ENCODE data around the gene ATG7.
"Not testable (repeated sequence)": the region's sequence is repeated elsewhere in the genome, so short reads cannot be mapped to it uniquely, and the experiment has no call there.

ATG7 gene

DNA sequence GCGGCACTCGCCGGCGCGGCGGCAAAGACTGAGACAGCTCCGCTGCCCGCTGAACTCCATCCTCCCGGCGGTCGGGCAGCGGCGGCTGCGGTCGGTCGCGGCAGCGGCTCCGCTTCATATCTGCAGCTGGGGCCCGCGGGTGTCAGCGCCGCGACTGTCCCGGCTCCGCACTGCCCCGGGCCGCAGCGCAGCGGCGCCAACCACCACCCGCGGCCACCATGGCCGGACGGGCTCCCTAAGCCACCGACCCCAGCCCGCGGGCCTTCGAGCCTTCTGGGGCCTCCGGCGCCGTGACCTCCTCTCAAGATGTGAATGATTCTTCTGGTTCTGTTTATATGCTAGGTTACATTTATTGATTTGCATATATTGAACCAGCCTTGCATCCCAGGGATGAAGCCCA is 216.2 kb downstream of the ATG7 start:
- DNase-seq; H3K36me3 ChIP-seq (ENCODE audit: control insufficient read depth in 4 of 4, insufficient read depth in 4 of 4, low read length in 3 of 4); POLR2A ChIA-PET; CTCF ChIA-PET; H3K27ac ChIP-seq (ENCODE audit: insufficient read depth in 1 of 2, low read depth in 1 of 2, low read length in 2 of 2, poor library complexity in 1 of 2, severe bottlenecking in 2 of 2); H3K27me3 ChIP-seq (replicated peaks in 2 of 5; ENCODE audit: control insufficient read depth in 4 of 5, insufficient read depth in 5 of 5, low read length in 4 of 5); H3K4me1 ChIP-seq (ENCODE audit: control extremely low read depth in 1 of 4, control insufficient read depth in 4 of 4, insufficient read depth in 4 of 4, low read length in 3 of 4); H3K4me3 ChIP-seq (ENCODE audit: control insufficient read depth in 1 of 7, extremely low read depth in 1 of 7, insufficient read depth in 4 of 7, low read depth in 2 of 7, low read length in 6 of 7): not testable (repeated sequence)
- H3K9me3 ChIP-seq (ENCODE audit: control extremely low read depth in 1 of 5, control insufficient read depth in 4 of 5, insufficient read depth in 2 of 5, low read depth in 1 of 5, low read length in 4 of 5): peaks cover 0 to 12% (median 10%) of the 10 kb centered on the region in 5 experiments
- 94% methylated on average over 16 of the region's 42 CpGs for WGBS (ENCODE audit: insufficient coverage)

DNA sequence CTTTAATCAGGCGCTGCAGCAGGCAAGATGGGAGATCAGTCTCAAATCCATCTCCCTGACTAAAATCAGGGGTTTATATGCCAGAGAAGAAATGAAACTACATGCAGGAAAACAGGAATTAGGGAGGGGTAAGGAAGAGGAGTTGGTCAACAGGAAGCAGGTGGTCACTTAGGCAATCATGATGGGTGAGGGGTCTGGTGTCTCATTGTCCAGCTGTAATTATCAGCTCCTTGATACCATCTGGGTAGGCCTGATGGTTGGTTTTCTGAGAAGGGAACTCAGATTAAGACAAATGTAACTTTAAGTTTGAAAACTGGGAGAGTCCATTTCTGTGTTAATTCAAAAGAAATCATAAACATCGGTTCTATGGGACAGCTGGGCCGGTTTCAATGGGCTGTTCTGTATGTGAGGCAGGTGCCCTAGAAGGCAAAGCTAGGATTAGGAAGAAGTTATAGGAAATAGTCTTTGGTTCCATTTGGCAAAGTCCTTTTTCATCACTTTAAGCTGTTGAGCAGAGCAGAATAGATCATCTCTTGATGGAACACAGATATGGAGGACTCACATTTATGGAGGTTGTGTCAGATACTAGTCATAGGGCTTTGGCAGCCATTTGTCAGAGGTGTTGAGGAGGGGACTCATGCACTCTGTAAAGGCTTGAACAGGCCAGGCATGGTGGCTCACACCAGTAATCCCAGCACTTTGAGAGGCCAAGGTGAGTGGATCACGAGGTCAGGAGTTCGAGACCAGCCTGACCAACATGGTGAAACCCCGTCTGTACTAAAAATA is 222.1 kb downstream of the ATG7 start:
- no peak overlapping the region for H3K4me3 ChIP-seq (ENCODE audit: control insufficient read depth in 1 of 7, extremely low read depth in 1 of 7, insufficient read depth in 4 of 7, low read depth in 2 of 7, low read length in 6 of 7)
- no peak for DNase-seq
- WGBS (ENCODE audit: insufficient coverage): 100% methylated on average over 6 of the region's 6 CpGs
- H3K27me3 ChIP-seq (replicated peaks in 2 of 5; ENCODE audit: control insufficient read depth in 4 of 5, insufficient read depth in 5 of 5, low read length in 4 of 5): no peaks in the 10 kb centered on the region
- H3K4me1 ChIP-seq (ENCODE audit: control extremely low read depth in 1 of 4, control insufficient read depth in 4 of 4, insufficient read depth in 4 of 4, low read length in 3 of 4): peaks cover 0 to 2% (median 0%) of the 10 kb centered on the region in 4 experiments
- H3K27ac ChIP-seq (ENCODE audit: insufficient read depth in 1 of 2, low read depth in 1 of 2, low read length in 2 of 2, poor library complexity in 1 of 2, severe bottlenecking in 2 of 2): no peak overlapping the region
- CTCF ChIA-PET: no interaction called here
- H3K9me3 ChIP-seq (ENCODE audit: control extremely low read depth in 1 of 5, control insufficient read depth in 4 of 5, insufficient read depth in 2 of 5, low read depth in 1 of 5, low read length in 4 of 5): peaks cover 0 to 16% (median 14%) of the 10 kb centered on the region in 5 experiments
- POLR2A ChIA-PET: no interaction called here
- H3K36me3 ChIP-seq (ENCODE audit: control insufficient read depth in 4 of 4, insufficient read depth in 4 of 4, low read length in 3 of 4): no peaks in the 10 kb centered on the region

DNA sequence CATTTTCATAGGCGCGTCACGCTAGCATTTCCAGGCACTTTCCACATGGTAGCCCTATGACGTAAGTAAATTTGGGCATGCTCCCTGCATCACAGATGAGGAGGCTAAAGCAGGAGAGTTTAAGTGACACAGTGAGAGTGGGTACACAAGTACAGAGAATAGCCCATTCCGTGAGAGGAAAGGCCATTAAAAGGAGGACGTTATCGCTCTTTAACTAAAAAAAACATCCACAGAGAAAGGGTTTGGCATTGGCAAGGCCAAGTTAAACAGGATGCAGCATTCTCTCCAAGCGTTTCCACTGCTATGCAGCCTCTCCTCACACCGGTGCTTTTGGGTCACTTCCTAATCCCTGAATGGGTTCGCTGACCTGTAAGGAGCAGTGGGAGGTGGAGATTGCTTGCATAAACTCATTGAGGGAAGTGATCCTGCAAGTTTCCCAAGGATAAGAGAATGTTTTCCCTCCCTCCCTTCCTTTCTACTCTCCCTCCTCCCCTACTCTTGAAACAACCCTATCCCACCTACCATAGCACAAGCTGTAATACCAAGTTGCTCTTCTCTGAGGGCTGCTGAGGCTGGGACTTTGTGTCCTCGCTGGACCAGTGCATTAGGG is 223.9 kb downstream of the ATG7 start:
- H3K36me3 ChIP-seq (ENCODE audit: control insufficient read depth in 4 of 4, insufficient read depth in 4 of 4, low read length in 3 of 4): no peaks in the 10 kb centered on the region
- WGBS (ENCODE audit: insufficient coverage): 98% methylated on average over 10 of the region's 11 CpGs
- no peaks in the 10 kb centered on the region for H3K27me3 ChIP-seq (replicated peaks in 2 of 5; ENCODE audit: control insufficient read depth in 4 of 5, insufficient read depth in 5 of 5, low read length in 4 of 5)
- peaks cover 0 to 16% (median 14%) of the 10 kb centered on the region in 5 experiments for H3K9me3 ChIP-seq (ENCODE audit: control extremely low read depth in 1 of 5, control insufficient read depth in 4 of 5, insufficient read depth in 2 of 5, low read depth in 1 of 5, low read length in 4 of 5)
- DNase-seq: no peak
- POLR2A ChIA-PET: no interaction called here
- CTCF ChIA-PET: no interaction called here
- no peak overlapping the region for H3K27ac ChIP-seq (ENCODE audit: insufficient read depth in 1 of 2, low read depth in 1 of 2, low read length in 2 of 2, poor library complexity in 1 of 2, severe bottlenecking in 2 of 2)
- H3K4me1 ChIP-seq (ENCODE audit: control extremely low read depth in 1 of 4, control insufficient read depth in 4 of 4, insufficient read depth in 4 of 4, low read length in 3 of 4): peaks cover 0 to 2% (median 0%) of the 10 kb centered on the region in 4 experiments
- no peak overlapping the region for H3K4me3 ChIP-seq (ENCODE audit: control insufficient read depth in 1 of 7, extremely low read depth in 1 of 7, insufficient read depth in 4 of 7, low read depth in 2 of 7, low read length in 6 of 7)

DNA sequence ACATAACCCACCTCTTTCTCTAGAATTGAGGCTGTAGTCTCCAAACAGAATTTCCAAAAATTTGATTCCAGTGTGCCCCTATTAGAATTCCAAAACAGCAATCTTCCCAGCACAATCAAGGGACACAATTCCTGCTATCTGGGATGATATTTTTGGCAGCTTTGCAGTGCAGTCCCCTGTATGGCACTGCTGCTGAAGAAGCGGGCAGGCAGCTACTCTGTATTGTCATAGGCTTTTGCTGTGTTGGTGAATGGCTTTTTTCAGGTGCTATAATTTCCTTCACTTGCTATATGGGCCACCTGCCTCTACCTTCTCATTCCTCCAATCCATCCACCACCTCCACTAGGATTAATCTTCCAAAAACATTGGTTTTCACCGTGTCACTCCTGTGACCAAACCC is 226.0 kb downstream of the ATG7 start:
- POLR2A ChIA-PET: interaction anchor here (0.6 kb wide), 1 partner anchor 1334 kb away, joined by 3 read pairs; no protein-coding TSS in a partner anchor
- H3K27me3 ChIP-seq (replicated peaks in 2 of 5; ENCODE audit: control insufficient read depth in 4 of 5, insufficient read depth in 5 of 5, low read length in 4 of 5): no peaks in the 10 kb centered on the region
- no peak overlapping the region for H3K4me3 ChIP-seq (ENCODE audit: control insufficient read depth in 1 of 7, extremely low read depth in 1 of 7, insufficient read depth in 4 of 7, low read depth in 2 of 7, low read length in 6 of 7)
- CTCF ChIA-PET: no interaction called here
- peaks cover 0 to 8% (median 4%) of the 10 kb centered on the region in 5 experiments for H3K9me3 ChIP-seq (ENCODE audit: control extremely low read depth in 1 of 5, control insufficient read depth in 4 of 5, insufficient read depth in 2 of 5, low read depth in 1 of 5, low read length in 4 of 5)
- H3K27ac ChIP-seq (ENCODE audit: insufficient read depth in 1 of 2, low read depth in 1 of 2, low read length in 2 of 2, poor library complexity in 1 of 2, severe bottlenecking in 2 of 2): no peak overlapping the region
- peaks cover 0 to 2% (median 0%) of the 10 kb centered on the region in 4 experiments for H3K4me1 ChIP-seq (ENCODE audit: control extremely low read depth in 1 of 4, control insufficient read depth in 4 of 4, insufficient read depth in 4 of 4, low read length in 3 of 4)
- DNase-seq: no peak
- no peaks in the 10 kb centered on the region for H3K36me3 ChIP-seq (ENCODE audit: control insufficient read depth in 4 of 4, insufficient read depth in 4 of 4, low read length in 3 of 4)
- WGBS (ENCODE audit: insufficient coverage): 90% methylated on average over 2 of the region's 2 CpGs

DNA sequence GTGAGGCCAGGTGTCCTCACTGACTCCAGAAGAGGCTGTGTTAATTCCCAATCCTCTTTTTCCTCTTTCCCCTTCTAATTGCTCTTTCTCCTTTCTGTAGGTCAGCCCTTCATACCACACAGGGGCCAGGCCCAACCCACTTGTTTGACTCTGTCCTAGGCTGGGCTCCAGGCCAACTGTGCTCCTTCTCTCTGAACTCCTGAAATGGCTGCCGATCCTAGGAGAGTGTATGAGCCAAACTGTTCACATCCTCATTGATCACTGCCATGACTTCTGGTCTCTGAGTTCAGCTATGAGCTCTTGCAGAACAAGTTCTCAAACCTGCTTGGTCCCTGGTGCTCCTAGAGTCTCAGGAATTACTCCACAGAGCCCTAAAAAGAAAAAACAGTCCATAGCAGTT is 226.4 kb downstream of the ATG7 start:
- Histone ChIP-seq H3K27me3 (replicated peaks in 2 of 5; ENCODE audit: control insufficient read depth in 4 of 5, insufficient read depth in 5 of 5, low read length in 4 of 5) (no peaks in the 10 kb centered on the region), H3K27ac (ENCODE audit: insufficient read depth in 1 of 2, low read depth in 1 of 2, low read length in 2 of 2, poor library complexity in 1 of 2, severe bottlenecking in 2 of 2) (no peak overlapping the region), H3K9me3 (ENCODE audit: control extremely low read depth in 1 of 5, control insufficient read depth in 4 of 5, insufficient read depth in 2 of 5, low read depth in 1 of 5, low read length in 4 of 5) (peaks cover 0 to 4% (median 0%) of the 10 kb centered on the region in 5 experiments), H3K4me1 (ENCODE audit: control extremely low read depth in 1 of 4, control insufficient read depth in 4 of 4, insufficient read depth in 4 of 4, low read length in 3 of 4) (peaks cover 0 to 2% (median 0%) of the 10 kb centered on the region in 4 experiments), H3K36me3 (ENCODE audit: control insufficient read depth in 4 of 4, insufficient read depth in 4 of 4, low read length in 3 of 4) (no peaks in the 10 kb centered on the region), H3K4me3 (ENCODE audit: control insufficient read depth in 1 of 7, extremely low read depth in 1 of 7, insufficient read depth in 4 of 7, low read depth in 2 of 7, low read length in 6 of 7) (no peak overlapping the region)
- WGBS (ENCODE audit: insufficient coverage): 91% methylated on average over 1 of the region's 1 CpG
- DNase-seq: no peak
- POLR2A ChIA-PET: interaction anchor here (0.6 kb wide), 1 partner anchor 1335 kb away, joined by 3 read pairs; no protein-coding TSS in a partner anchor
- CTCF ChIA-PET: no interaction called here

DNA sequence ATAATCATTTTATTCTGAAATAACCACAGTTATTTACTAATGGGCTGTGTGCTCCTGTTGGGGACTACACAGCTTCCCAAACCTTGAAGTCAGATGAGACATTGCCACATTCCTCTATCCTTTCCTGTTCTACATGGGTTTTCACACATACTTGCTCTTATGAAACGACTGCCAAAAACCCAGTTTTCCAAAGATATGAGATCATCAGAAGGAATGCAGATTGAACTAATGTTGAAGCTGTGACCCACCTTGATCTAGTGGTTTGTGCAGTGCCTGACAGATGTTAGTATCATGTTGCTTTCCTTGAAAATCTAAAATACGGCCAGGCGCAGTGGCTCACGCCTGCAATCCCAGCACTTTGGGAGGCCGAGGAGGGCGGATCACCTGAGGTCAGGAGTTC is 226.9 kb downstream of the ATG7 start:
- H3K27me3 ChIP-seq (replicated peaks in 2 of 5; ENCODE audit: control insufficient read depth in 4 of 5, insufficient read depth in 5 of 5, low read length in 4 of 5): no peaks in the 10 kb centered on the region
- peaks cover 0 to 2% (median 0%) of the 10 kb centered on the region in 4 experiments for H3K4me1 ChIP-seq (ENCODE audit: control extremely low read depth in 1 of 4, control insufficient read depth in 4 of 4, insufficient read depth in 4 of 4, low read length in 3 of 4)
- no peak overlapping the region for H3K27ac ChIP-seq (ENCODE audit: insufficient read depth in 1 of 2, low read depth in 1 of 2, low read length in 2 of 2, poor library complexity in 1 of 2, severe bottlenecking in 2 of 2)
- H3K4me3 ChIP-seq (ENCODE audit: control insufficient read depth in 1 of 7, extremely low read depth in 1 of 7, insufficient read depth in 4 of 7, low read depth in 2 of 7, low read length in 6 of 7): no peak overlapping the region
- no peaks in the 10 kb centered on the region for H3K9me3 ChIP-seq (ENCODE audit: control extremely low read depth in 1 of 5, control insufficient read depth in 4 of 5, insufficient read depth in 2 of 5, low read depth in 1 of 5, low read length in 4 of 5)
- no peaks in the 10 kb centered on the region for H3K36me3 ChIP-seq (ENCODE audit: control insufficient read depth in 4 of 4, insufficient read depth in 4 of 4, low read length in 3 of 4)
- POLR2A ChIA-PET: no interaction called here
- WGBS (ENCODE audit: insufficient coverage): 89% methylated on average over 1 of the region's 6 CpGs
- no peak for DNase-seq
- CTCF ChIA-PET: interaction anchor here (0.5 kb wide), 1 partner anchor 88 kb away, joined by 3 read pairs; no protein-coding TSS in a partner anchor

DNA sequence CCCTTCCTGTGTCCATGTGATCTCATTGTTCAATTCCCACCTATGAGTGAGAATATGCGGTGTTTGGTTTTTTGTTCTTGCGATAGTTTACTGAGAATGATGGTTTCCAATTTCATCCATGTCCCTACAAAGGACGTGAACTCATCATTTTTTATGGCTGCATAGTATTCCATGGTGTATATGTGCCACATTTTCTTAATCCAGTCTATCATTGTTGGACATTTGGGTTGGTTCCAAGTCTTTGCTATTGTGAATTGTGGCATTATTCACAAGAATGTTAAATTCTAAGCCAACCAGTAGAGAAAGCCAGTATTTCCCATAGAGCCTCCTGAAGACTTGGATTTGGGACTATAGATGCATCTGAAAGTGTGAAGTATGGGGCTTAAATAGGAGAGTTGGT is 230.2 kb downstream of the ATG7 start:
- CTCF ChIA-PET; H3K36me3 ChIP-seq (ENCODE audit: control insufficient read depth in 4 of 4, insufficient read depth in 4 of 4, low read length in 3 of 4); H3K4me1 ChIP-seq (ENCODE audit: control extremely low read depth in 1 of 4, control insufficient read depth in 4 of 4, insufficient read depth in 4 of 4, low read length in 3 of 4); H3K27me3 ChIP-seq (replicated peaks in 2 of 5; ENCODE audit: control insufficient read depth in 4 of 5, insufficient read depth in 5 of 5, low read length in 4 of 5); DNase-seq; H3K9me3 ChIP-seq (ENCODE audit: control extremely low read depth in 1 of 5, control insufficient read depth in 4 of 5, insufficient read depth in 2 of 5, low read depth in 1 of 5, low read length in 4 of 5); H3K4me3 ChIP-seq (ENCODE audit: control insufficient read depth in 1 of 7, extremely low read depth in 1 of 7, insufficient read depth in 4 of 7, low read depth in 2 of 7, low read length in 6 of 7); H3K27ac ChIP-seq (ENCODE audit: insufficient read depth in 1 of 2, low read depth in 1 of 2, low read length in 2 of 2, poor library complexity in 1 of 2, severe bottlenecking in 2 of 2): not testable (repeated sequence)
- POLR2A ChIA-PET: interaction anchor here (0.6 kb wide), 1 partner anchor 55 kb away, joined by 3 read pairs; no protein-coding TSS in a partner anchor
- WGBS (ENCODE audit: insufficient coverage): no CpG with 5 or more reads among the region's 3 CpGs
